Activated CD4-positive, CD25-positive, alpha-beta regulatory T cell treated with anti-CD3 and anti-CD28 coated beads, Interleukin-2, amount 50 U/mL, for 72 hours (primary cell): ENCODE measurements around the gene ENTPD6.

Source experiments
- DNase-seq: peaks from one replicate; pipeline ENCODE4 v3.0.0; 2021

Gene ENTPD6

DNA sequence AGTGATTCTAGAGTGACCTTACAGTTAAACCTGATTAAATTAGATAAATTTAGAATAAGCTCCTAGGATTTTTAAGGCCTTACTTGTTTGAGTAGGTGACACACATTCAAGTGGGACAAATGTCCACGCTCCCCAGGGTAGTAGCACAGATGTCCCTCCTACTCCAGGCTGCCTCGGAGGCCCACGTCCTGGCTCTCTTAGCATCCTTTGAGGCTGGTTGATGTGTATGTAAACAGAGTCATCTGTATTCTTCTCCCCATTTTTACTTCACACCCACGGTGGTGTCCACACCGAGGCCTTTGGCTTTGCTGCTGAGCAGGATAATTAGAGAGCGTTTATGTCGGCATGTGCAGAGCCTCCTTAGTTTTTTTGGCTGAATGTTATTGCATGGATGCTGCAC is 15.8 kb downstream of the ENTPD6 start:
- no peak for DNase-seq

DNA sequence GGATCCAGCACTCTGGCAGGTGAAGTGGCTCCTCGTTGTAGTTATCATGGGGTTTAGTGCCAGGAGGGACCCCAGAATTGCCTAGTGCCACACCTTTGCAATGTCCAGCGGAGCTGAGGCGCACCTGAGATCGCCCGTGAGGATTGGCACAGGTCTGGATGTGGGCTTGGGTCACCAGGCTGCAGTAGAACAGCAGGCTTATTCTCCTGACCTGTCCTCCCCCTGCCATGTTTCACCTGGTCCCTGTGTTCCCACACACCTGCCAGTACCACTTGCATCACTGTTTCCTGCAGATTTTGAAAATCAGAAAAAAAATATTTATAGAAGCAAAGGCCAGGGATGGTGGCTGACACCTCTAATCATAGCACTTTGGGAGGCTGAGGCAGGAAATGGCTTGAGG is 16.7 kb downstream of the ENTPD6 start:
- no peak for DNase-seq

DNA sequence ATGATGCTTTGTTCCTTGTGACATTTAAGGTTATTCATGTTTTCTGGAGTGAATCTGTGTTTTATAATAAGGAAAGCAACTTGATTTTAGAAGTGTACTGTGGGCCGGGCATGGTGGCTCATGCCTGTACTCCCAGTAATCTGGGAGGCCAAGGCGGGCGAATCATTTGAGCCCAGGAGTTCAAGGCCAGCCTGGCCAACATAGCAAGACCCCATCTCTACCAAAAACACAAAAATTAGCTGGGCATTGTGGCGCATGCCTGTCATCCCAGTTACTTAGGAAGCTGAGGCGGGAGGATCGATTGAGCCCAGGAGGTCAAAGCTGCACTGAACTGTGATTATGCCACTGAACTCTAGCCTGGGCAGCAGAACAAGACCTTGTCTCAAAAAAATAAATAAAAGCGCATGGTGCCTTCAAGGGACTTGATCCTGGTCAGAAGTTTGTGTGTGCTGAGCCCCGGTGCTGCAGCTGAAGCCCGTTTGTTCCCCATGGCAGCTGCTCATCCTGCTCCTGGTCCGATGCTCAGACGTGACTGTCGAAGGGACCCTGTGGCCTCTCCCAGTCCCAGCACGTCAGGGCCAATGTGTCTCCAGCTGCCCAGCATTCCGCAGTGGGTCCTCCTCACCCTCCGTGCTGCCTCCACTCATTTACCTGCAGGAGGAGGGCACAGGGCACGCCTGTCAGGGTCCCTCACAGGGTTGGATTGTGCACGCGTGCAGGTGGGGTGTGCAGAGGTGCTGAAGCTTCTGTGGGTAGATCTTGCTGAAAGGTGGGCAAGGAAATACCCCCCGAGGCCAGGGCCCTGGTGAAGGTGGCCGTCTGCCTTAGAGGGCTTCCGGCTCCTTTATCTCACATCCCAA is 18.3 kb downstream of the ENTPD6 start:
- DNase-seq, result no peak

DNA sequence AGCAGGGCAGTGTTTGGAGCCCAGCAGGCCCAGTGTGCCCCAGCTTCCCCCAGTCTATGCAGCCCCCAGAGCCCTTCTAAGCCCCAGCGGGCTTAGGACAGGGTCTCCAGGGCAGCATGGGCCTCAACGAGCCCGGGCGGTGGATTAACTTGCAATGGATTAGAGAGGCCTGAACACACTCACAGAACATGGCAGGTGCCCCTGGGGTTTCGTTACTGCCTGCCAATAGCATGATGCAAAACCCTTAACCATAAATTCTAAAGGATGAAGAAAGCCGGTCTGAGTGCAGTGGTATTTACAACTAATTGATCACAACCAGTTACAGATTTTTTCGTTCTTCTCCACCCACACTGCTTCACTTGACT is 18.9 kb downstream of the ENTPD6 start:
- DNase-seq, result no peak

DNA sequence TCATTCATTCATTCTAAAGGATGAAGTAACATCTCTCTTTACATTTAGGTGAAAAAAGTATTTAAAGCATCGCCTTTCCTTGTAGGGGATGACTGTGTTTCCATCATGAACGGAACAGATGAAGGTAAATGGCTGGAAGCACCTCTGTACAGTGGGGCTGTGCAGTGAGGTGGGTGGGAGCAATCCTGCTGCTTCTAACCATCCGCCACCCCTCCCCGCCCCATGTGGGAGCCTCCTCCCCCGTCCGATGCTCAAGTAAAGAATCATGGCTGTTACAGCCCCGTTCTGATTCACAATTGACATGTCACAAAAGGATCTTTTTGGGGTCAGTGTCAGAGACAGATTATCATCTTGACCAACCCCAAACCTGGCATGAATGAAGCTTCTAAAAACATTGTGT is 19.3 kb downstream of the ENTPD6 start:
- no peak for DNase-seq

DNA sequence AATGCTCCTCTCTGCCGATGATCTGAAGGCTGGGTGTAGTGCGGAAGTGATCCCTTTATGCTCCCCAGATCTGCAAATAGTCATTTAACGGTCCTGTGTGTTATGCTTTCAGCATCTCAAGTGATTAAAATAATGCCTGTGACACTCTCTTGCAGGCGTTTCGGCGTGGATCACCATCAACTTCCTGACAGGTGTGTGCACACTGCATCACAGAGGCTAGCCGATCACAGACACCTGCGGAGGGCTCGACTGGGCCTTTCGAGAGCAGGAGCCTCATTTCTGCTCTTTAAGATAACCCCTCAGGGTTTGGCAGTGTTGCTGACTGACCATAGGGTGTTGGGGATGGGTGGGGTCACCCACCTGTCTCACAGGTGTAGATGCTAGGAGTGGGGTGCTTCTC is 20.0 kb downstream of the ENTPD6 start:
- no peak for DNase-seq

DNA sequence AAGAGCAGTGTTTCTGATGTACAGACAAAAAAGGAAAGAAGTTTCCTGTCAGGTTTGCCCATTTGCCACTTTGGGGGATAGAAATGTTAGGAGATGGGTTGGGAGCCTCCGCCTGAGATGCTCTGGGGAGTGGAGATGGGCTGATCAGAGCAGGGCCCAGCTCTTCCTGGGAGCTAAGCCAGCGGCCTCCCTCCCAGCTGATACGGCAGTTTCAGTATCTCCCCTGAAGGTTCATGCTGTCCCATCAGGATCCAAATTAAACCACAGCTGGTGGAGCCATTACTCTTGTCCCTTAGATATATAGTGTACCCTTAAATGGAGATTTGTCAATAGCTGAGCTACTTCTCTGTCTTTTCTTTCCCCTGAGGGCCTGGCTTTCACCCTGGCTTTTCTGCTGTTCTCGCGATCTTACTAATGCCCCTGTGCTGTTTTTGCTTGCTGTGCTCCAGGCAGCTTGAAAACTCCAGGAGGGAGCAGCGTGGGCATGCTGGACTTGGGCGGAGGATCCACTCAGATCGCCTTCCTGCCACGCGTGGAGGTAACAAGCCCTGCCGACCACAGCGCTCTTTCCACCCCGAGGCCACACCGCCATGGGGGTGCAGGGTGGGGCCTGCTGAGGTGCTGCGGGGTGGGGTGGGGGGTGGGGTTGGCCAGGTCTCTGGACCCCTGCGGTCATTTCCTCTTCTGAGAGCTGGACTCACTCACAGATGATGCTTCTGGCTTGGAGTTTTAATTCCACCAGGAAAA is 20.9 kb downstream of the ENTPD6 start:
- no peak for DNase-seq

DNA sequence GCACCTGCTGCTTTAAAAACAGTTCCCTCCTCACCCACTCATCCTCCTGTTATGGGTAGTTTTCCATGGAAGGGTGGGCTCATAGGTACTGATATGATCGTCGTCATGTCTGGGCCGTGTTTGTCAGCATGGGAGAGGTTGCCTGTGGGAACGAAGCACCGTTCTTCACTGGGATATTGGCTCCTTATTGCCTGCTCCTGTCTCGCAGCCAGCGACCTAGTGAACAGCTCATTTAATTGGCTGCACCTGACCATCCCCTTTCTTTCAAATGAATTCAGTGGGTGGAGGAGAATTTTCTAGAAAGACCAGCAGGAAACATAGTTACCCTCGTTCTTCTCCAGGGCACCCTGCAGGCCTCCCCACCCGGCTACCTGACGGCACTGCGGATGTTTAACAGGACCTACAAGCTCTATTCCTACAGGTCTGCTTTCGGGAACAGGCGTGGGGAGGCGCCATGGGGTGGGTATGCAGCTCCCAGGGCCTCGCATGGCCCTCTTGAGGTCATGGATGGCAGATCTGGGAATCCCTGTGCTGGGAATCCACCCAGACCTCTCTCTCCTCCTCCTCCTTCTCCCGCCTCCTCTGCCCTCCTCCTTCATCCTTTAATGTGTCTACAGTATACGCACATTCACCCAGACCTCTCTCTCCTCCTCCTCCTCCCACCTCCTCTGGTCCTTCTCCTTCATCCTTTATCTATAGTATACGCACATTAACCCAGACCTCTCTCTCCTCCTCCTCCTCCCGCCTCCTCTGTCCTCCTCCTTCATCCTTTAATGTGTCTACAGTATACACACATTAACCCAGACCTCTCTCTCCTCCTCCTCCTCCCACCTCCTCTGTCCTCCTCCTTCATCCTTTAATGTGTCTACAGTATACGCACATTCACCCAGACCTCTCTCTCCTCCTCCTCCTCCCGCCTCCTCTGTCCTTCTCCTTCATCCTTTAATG is 21.9 kb downstream of the ENTPD6 start:
- DNase-seq, result no peak

DNA sequence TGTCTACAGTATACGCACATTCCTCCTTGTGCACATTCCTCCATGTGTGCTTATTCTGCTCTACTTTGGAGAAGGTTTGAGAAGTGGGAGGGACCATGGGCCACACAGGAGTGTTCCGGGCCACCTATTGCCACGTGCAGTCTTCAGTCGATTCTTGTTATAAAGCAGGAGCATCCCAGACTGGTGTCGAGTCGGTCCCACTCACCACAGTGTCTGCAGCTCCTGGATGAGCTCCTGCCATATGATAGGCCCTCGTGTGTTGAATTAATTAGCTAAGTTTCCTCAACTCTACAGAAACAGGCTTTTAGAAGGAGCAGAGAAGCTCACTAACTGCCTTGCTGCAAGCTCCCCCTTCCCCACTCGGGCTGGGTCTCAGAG is 22.6 kb downstream of the ENTPD6 start:
- no peak for DNase-seq

DNA sequence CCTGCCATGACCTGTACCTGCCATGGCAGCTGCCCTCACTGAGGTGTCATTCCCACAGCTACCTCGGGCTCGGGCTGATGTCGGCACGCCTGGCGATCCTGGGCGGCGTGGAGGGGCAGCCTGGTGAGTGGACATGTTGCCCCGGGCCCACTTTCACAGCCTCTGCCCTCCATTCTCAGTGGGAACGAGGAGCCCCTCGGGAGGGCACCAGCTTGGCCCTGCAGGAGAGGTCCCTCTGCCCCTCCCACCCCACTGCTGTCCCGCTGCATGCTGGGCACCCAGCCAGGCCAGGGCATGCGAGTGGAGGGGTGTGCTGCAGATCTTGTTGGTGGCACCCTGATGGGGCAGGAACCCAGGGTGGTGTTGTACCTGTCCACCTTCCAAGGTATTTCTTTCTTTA is 23.0 kb downstream of the ENTPD6 start:
- DNase-seq, result no peak

DNA sequence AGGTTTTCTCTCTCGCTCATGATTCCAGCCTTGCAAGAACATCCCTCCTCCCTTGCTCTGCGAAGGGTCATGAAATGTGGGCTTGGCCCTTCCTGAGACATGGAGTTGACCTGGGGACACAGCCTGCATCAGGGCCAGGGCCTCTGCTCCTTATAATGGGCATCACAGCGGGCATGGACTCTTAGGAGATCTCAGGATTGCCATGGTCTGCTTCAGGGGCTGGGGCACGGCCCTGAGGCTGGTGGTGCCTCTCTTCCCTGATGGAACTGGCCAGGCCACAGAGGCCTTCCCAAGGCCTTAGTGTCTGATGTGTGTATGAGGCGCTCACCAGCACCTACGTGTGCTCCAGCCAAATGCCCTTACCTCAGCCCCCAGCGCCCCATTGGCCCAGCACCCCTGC is 23.9 kb downstream of the ENTPD6 start:
- no peak for DNase-seq

DNA sequence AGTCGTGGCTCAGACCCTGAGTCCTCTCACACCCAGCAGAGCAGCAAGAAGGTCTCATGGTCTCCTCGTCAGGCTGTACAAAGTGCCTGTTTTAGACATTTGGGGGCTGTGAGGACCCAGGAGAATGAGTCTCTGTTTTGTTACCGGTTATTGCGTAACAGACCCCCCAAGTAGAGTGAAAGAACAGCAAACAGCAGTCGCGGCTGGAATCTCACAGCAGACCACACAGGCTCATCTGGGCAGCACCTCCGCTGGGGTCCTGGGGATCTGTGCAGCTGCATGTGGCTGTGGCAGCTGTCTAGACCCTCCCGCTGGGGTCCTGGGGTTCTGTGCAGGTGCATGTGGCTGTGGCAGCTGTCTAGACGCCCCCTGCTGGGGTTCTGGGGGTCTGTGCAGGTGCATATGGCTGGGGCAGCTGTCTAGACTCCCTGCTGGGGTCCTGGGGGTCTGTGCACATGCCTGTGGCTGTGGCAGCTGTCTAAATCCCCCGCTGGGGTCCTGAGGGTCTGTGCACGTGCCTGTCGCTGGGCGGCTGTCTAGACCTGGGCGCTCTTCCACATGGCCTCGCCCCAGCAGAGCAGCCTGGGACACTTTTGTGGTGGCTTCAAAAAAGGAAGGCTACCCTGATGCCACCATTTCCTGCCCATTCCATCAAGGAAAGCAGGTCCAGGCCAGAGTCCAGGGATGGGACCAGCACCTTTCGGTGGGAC is 24.7 kb downstream of the ENTPD6 start:
- no peak for DNase-seq

DNA sequence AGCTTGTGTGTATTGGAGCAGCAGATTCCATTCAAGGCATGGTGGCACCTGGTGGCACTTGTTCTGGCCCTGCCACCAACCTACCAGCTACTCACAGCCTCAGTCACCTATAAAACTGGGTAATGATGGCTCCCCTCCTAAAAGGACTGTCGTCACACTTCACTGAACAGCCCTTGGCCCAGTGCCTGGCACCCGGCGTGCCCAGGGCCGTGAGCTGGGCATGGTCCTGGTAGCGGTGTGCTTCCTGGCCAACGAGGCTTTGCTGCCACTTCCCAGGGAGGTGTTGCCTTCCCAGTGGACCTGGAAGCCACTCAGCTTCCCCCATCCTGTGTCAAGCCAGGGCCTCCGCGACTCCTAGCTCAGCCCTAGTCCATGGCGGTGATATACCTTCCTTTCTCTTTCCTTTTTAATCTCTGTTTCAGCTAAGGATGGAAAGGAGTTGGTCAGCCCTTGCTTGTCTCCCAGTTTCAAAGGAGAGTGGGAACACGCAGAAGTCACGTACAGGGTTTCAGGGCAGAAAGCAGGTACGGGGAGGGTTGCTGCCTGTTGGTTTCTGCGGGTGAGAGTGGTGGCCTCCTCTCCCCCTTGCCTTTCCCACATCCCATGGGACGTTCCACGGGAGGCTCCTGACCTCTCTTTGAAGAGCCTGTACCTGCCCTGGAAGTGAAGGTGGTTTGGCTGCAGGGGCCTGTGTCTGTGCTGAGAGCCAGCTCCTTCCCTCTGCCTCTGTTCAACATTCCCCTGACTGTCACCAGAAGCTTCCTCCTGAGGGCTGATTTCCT is 25.5 kb downstream of the ENTPD6 start:
- DNase-seq, result no peak

DNA sequence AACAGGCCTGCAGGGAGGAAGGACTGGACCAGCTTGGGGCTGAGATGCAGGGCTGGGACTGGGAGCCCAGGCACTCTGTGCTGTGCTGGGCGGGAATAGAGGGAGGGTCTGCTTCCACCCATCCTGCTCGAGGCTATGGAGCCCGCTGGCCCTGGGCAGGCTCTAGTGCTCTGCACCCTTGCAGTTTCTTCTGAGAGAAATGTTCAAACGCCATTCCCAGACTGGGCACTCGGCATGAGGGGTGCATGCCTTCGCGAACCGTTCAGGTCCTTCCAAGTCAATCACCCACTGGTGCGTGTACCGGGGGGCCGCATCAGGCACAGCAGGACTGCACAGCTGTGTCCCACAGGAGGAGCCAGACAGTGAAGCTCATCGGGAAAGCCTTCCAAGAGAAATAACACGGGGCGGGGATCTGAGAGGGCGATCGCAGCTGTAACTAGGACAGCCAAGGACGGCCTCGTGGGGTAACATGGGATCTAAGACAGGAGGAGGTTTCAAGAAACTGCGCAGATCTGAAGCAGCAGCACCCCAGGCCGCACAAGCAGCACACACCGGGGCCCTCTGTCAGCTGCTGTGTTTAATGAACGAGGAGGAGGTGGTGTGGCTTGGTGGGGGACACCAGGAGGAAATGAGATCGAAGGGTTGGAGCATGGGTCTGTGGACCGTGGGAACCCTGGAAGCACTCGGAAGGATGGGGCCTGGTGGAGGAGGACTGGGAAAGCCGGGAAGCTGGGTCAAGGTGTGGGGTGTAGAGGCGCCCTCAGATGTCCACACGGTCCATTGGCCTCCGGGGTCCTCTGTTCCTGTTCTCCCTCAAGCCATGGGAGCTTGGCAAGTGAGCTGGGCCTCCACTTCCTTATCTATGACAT is 26.3 kb downstream of the ENTPD6 start:
- no peak for DNase-seq

DNA sequence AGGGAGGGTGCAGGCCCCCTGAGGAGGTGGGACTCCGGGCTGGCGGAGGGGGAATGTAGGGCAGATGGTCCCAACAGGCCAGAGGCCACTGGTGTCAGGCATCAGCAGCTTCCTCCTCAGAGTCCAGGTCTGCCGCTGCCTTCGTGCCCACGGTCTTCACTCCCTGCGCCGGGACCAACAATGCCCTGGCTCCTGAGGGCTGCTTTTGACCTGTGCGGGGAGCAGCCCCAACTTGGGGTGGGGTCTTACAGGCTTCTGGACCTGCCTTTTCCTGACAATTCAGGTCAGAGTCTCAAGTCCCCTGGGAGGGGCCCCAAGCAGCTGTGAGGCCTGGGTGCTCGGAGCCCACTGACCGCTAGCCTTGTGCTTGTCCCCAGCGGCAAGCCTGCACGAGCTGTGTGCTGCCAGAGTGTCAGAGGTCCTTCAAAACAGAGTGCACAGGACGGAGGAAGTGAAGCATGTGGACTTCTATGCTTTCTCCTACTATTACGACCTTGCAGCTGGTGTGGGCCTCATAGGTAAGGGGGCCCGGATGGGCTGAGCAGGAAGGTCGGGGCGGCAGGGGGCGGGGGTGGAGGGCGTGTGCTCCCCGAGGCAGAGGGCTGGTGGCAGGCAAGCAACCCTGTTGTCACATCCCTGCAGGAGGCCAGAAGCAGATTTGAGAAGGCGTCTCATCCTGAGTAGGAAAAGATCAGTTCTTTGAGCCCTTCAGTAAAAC is 27.1 kb downstream of the ENTPD6 start:
- no peak for DNase-seq

DNA sequence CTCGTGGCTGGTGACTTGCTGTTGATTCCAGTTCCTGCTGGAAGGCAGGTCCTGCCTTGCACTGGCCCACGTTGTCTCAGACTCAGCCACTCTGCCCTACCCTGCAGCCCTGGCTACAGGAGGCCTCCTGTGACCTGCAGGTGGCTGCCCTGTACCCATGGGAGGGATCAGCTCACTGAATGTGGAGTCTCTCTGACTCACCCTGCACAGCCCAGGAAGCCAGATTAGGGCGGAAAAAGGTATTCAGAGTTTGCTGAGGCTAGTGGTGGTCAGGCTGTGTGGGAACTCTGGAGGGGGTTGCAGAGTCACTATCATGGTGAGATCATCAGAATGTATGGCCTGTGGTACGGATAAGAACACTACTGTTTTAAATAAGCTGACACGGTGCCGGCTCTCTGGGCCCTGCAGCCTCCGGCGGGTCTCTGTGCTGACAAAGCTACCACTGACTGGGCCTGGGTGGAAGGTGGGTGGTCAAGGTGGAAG is 27.7 kb downstream of the ENTPD6 start:
- no peak for DNase-seq

DNA sequence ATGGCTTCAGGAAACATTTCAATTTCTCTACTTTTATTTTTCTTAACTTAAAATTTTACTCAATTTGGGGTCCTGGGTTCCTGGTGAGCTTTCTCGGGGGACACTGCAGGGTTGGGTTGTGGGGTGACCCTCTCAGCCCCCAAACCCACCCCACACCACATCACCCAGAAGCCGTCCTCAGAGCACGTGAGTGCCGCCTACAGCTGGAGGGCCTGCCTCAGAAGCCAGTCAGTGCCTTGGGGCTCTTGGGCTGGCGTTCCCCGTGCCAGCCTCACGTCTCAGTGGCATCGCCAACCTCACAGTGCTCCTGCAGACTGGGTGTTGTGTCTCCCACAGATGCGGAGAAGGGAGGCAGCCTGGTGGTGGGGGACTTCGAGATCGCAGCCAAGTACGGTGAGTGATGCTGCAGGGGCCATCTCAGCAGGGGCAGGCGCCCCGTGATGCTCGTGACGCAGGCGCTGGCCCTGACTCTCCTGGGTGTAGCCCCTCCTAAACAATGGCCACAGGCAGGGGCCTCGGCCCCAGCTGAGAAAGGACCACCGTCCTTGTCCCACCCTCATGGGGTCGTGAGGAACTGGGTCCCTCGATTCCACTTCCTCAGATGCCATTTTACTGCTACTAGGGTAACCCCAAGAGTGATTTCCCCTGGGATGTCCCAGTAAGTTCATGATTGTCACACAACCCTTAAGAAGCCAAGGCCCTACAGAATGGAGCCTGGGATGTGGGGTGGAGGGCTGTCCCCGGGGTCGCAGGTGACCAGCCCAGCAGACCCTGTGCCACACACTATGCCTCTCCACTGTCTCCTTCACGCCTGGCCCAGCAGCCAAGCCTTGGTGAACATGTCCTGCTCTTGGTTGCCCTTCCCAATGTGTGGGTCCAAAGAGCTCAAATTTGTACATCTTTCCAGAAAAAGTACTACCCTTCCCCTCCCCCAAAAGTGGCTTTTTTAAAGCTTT is 28.5 kb downstream of the ENTPD6 start:
- DNase-seq, result no peak

DNA sequence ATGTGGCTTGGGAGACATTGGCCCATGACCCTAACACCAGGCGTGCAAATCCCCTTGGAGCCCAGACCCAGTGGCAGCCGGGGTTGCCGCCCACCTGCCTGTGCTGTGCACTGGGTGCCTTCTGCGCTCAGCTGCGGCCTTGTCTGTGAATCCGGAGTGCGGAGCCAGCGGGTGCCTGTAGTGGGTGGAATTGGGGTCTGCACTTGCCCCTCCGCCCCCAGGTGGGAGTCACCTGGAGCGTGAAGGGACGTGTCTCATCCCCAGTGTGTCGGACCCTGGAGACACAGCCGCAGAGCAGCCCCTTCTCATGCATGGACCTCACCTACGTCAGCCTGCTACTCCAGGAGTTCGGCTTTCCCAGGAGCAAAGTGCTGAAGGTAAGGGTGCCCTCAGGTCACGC is 29.4 kb downstream of the ENTPD6 start:
- DNase-seq, result no peak
